ENCODE measurements around the gene CALML5.
"Not testable (repeated sequence)": the region's sequence is repeated elsewhere in the genome, so short reads cannot be mapped to it uniquely, and the experiment has no call there.

Gene CALML5

DNA sequence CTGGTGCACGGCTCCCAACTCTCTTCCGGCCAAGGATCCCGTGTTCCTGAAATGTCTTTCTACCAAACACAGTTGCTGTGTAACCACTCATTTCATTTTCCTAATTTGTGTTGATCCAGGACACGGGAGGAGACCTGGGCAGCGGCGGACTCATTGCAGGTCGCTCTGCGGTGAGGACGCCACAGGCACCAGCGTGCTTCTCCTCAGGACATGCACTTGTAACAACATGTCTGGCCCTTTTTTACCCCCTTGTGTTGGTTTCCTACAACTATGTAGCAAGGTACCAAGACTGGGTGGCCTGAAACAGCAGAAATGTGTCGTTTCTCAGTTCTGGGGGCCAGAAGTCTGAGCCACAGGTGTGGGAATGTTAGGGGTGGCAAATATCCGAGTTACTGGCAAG lies 18.2 kb downstream of the CALML5 start:
- no peak for DNase-seq (ENCODE audit: low spot score)

- no peak for DNase-seq (ENCODE audit: low spot score)
Observed at GRCh38 chr10:5480162-5480941, 19.0 kb downstream of the CALML5 start.

GRCh38 chr10:5479481-5480161 lies 19.7 kb downstream of the CALML5 start:
- no peak for DNase-seq (ENCODE audit: low spot score)

DNA sequence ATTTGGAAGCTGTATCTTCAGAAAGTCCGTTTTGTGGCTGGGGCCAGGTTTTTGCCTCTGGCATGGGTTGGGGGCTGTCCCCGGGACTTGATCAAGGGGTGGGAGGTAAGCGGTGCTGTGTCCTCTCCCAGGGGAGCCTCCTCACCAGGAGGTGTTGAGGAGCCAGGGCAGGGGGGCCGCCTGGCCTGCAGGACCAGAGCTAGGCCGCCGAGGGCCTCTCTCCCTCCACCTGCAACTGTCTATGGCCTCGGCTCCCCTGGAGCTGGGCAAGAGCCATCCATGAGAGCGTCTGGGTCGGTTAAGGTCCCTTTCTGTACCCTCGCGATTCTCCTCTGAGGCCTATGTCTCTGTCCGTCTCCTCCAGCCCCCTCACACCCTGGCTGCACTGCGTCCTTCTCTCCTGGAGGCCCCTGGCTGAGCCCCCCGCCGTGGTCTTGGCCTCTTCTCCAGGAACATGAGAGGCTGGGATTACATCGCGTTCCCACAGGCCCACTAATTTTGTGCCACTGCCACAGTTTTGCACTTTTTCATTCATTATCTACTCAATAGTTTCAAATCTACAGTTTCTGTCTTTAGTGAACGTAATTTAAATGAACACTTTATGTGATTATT lies 20.6 kb downstream of the CALML5 start:
- no peak for DNase-seq (ENCODE audit: low spot score)

GRCh38 chr10:5477948-5478693 lies 21.2 kb downstream of the CALML5 start:
- DNase-seq (ENCODE audit: low spot score): no peak

- DNase-seq (ENCODE audit: low spot score): no peak
Observed at GRCh38 chr10:5476918-5477525, 22.3 kb downstream of the CALML5 start.

- DNase-seq (ENCODE audit: low spot score): not testable (repeated sequence)
Observed at GRCh38 chr10:5475974-5476807, 23.2 kb downstream of the CALML5 start.

- not testable (repeated sequence) for DNase-seq (ENCODE audit: low spot score)
Observed at GRCh38 chr10:5475088-5475487, 24.3 kb downstream of the CALML5 start.

- not testable (repeated sequence) for DNase-seq (ENCODE audit: low spot score)
Observed at GRCh38 chr10:5474642-5475041, 24.7 kb downstream of the CALML5 start.

DNA sequence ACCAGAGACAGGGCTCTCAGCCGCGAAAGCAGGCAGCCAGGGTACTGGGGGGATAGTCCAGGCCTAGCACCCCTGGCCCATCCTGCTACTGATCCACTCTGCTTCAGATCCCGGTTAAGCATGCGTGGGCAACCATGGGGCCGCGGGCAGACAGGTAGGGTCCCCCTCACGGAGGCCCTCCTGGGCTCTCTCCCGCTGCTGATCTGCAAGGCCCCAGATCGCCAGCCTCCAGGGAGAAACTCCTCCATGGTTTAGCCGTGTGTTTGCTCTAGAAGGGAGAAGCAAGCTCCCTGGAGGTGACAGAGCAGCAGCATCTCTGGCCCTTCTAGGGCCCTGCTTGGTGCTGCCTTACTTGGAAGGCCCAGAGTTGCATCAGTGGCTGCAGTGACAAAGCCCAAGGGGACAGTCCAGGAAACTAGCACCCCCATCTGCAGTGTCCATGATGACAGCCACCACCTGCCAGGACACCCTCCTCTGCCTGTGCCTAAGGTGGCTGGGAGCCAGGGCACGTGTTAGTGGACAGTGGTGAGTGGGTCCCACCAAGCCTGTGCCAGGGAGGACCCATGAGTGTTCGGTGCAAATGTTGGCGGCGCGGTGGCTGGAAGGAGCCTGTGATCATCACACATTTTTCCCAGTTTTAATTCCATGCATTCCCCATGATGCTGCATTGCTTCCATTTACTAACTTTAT lies 29.2 kb downstream of the CALML5 start:
- DNase-seq (ENCODE audit: low spot score): peak; percentile 1

DNA sequence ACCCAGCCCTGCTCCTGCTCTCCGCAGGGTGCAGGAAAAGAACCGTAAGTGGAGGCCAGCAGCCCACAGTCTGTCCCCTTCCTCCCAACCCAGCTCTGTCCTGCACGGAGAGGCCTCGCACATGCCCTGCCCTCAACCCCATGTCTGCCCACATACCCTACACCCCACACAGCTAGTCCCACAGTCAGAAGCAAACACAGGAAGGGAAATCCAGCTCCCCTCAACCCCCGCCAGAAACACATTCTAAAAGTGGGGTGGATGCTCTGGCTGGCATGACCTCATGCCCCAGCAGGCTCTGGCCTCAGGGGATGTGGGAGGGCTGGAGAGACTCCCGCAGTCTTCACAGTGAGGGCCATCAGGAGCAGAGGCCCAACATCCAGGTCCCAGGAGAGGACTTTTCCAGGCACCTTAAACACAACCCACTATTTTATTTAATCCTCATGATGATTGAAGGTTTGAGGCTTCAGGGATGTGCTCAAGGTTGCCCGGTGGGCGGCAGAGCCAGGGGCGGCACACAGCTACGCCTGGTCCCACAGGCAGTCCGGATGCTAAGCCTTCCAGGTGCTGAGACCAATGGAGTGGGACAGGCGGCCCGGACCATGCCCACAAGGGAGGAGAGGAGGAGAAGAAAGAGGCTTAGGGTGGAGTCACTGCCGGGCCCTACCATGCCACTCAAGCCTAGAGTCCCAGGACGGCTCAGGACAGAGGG lies 29.9 kb downstream of the CALML5 start:
- no peak for DNase-seq (ENCODE audit: low spot score)

GRCh38 chr10:5468262-5469106 lies 30.9 kb downstream of the CALML5 start:
- no peak for DNase-seq (ENCODE audit: low spot score)

GRCh38 chr10:5467634-5468255 lies 31.6 kb downstream of the CALML5 start:
- DNase-seq (ENCODE audit: low spot score): no peak

GRCh38 chr10:5467207-5467535 lies 32.2 kb downstream of the CALML5 start:
- no peak for DNase-seq (ENCODE audit: low spot score)

DNA sequence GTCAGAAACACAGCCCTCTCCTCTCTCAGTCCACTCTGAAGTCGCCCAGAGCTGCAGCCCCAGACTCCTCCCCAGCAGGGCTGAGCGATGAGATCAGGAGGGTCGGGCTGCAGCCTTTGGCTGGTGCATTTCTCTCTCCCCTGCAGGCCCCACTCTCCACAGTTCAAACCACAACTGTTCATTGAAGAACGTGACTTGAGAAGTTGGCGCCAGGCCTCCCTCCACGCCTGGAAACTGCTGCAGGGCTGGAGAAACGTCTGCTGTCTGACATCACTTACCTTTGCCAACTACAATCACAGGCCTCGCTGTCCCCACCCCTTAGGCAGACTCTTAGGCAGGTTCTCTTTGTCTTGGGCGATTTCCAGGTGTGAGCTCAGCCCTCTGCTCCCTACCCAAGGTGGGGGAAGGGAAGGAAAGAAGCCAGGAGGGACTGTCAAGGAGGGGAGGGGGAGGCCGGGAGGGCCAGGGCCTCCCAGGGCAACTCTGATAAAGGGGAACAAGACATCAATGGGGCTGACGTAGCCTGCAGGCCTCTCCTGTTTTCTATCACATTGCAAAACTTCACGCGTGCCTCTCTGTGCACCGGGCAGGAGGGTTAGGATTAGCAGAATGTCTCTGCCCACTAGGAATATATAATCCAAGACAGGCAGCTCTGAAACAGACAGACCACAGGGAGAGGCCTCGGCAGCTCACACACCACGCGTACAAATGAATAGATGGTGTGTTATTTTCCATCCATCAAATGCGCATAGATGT lies 32.7 kb downstream of the CALML5 start:
- peak; percentile 52 for DNase-seq (ENCODE audit: low spot score)

DNA sequence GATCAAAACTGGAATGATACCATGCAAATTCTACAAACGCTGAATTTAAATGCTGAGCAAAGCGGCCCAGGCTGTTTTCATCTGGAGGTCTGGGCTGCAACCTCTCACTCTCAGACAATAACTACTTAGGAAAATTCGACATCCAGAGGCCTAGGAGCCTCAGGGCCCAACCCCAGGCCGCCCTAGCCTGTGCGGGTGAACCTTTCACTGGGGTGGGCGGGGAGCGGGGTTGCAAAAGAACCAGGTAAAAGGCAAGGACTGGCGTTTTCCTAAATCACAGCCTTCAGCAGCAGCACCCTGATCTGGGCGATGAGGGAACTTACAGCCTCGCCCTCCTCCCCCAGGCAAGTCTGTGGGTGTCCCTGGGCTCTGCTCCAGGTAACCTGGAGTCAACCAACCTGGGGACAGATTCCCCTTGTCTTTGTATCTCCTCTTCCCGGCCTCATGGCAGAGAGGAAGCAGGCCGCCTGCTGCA lies 33.4 kb downstream of the CALML5 start:
- no peak for DNase-seq (ENCODE audit: low spot score)

- no peak for DNase-seq (ENCODE audit: low spot score)
Observed at GRCh38 chr10:5464546-5464945, 34.8 kb downstream of the CALML5 start.

- no peak for DNase-seq (ENCODE audit: low spot score)
Observed at GRCh38 chr10:5462841-5463293, 36.5 kb downstream of the CALML5 start.

Measured in AG08396 (cell line).